Breast epithelium (tissue), 3 donors: ENCODE data around the gene OGA.

Source experiments
- POLR2A ChIP-seq: fragments of 450-650 bp; IDR thresholded peaks from one replicate; pipeline ENCODE4 v1.6.1; 2016; ENCODE audit warnings: antibody characterized with exemption, mild to moderate bottlenecking, moderate library complexity
- POLR2AphosphoS5 ChIP-seq, 3 donors: sonication (generic); formaldehyde crosslinking; IDR thresholded peaks; one replicate each; pipeline ENCODE4 v1.6.1; 2017; ENCODE audit warnings: antibody characterized with exemption in 3 of 3
- TF ChIP-seq, protein P1 (sequence below), 3 donors: fragments of 450-650 bp; IDR thresholded peaks; one replicate each; pipeline ENCODE4 v1.5.1; 2016 to 2017; ENCODE audit warnings: antibody characterized with exemption in 3 of 3, mild to moderate bottlenecking in 3 of 3, moderate library complexity in 3 of 3

GRCh38 chr10:101781655-101781983, 36.6 kb downstream of the OGA start:
- TF ChIP-seq, protein P1, sequence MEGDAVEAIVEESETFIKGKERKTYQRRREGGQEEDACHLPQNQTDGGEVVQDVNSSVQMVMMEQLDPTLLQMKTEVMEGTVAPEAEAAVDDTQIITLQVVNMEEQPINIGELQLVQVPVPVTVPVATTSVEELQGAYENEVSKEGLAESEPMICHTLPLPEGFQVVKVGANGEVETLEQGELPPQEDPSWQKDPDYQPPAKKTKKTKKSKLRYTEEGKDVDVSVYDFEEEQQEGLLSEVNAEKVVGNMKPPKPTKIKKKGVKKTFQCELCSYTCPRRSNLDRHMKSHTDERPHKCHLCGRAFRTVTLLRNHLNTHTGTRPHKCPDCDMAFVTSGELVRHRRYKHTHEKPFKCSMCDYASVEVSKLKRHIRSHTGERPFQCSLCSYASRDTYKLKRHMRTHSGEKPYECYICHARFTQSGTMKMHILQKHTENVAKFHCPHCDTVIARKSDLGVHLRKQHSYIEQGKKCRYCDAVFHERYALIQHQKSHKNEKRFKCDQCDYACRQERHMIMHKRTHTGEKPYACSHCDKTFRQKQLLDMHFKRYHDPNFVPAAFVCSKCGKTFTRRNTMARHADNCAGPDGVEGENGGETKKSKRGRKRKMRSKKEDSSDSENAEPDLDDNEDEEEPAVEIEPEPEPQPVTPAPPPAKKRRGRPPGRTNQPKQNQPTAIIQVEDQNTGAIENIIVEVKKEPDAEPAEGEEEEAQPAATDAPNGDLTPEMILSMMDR (IDR thresholded peaks at IDR 0.05): no peak
- TF ChIP-seq POLR2A (no peak), POLR2AphosphoS5 (IDR thresholded peaks at IDR 0.05) (no peak)
